GM18505 (cell line): ENCODE data around the gene ASCC3.
"Not testable (repeated sequence)": the region's sequence is repeated elsewhere in the genome, so short reads cannot be mapped to it uniquely, and the experiment has no call there.

ENCODE experiments used
- ATAC-seq: cut with Tn5 transposase; IDR thresholded peaks from one replicate; pipeline ENCODE4 v1.9.1; 2021; ENCODE audit not compliant: unreplicated experiment
- POLR2A ChIP-seq: IDR thresholded peaks from 4 replicates; pipeline ENCODE4 v1.6.1; 2011; ENCODE audit warnings: borderline replicate concordance; ENCODE audit not compliant: insufficient read depth, insufficient read length; ENCODE audit errors: extremely low read depth

Gene ASCC3

DNA sequence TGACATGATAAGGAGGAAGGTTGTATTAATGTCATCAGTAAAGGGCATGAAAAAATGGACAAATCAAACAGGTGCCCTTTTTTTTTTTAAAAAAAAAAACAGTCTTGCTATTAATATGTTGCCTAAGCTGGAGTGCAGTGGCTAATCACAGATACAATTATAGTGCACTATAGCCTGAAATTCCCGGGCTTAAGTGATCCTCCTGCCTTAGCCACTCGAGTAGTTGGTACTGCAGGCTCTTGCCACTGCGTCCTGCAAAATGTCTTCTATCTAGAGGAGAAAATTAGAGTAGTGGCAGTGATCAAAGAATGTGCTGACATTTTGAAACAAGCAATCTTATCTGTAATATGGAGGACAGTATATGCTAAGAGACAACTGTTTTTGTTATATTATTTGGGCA, 127.7 kb downstream of the ASCC3 start:
- ATAC-seq: no peak
- no peak for TF ChIP-seq POLR2A

DNA sequence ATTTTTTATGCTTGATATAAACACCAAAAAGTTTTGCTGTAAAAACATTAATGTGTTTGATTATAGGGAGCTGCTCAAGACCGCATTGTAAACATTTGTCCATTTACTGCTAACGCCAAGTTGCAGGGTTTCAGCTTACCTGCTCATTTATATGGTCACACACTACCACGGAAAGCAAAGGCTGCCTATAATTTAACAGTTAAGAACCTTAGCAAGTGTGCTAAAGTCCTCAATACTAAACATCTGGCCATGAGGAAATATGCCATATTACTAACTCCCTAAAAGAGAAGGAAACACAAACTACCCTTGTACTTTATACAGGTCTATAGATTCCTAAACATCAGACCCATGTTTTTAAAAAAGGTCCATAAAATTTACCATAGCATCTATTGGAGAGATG, 129.5 kb downstream of the ASCC3 start:
- no peak for TF ChIP-seq POLR2A
- ATAC-seq: no peak

DNA sequence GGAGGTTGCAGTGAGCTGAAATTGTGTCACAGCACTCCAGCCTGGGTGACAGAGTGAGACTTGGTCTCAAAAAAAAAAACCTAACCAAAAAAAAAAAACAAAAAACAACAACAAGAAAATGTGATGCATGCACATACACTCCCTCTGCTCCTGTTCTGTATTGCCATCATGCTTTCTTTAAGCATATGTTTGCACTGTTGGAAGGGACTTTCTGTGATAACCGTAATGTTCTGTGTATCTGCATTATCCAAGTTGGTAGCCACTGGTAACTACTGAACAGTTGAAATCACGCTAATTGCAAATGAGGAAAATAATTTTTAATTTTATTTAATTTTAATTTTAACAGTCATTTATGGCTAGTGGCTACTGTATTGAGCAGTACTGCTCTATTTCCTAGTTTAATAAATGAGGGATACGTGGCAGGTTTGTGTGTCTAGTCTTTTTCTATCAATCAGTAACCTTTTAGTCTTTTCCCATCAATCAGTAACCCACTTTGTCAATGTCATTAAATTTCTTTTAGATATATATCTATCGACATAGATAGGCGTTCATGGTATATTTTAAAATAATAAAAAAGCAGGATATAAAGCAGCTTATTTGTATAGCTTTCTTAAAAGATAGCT, 135.6 kb downstream of the ASCC3 start:
- no peak for ATAC-seq
- TF ChIP-seq POLR2A: no peak

DNA sequence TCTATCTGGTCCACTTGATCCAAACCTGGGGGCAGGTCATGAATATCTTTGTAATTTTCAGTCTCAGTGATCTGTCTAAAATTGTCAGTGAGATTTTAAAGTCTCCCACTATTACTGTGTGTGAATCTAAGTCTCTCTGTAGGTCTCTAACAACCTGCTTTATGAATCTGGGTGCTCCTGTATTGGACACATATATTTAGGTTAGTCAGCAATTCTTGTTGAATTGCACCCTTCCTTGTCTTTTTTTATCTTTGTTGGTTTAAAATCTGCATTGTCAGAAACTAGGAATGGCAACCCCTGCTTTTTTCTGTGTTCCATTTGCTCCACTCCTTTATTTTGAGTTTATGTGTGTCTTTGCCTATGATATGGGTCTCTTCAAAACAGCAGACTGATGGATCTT, 140.7 kb downstream of the ASCC3 start:
- no peak for ATAC-seq

DNA sequence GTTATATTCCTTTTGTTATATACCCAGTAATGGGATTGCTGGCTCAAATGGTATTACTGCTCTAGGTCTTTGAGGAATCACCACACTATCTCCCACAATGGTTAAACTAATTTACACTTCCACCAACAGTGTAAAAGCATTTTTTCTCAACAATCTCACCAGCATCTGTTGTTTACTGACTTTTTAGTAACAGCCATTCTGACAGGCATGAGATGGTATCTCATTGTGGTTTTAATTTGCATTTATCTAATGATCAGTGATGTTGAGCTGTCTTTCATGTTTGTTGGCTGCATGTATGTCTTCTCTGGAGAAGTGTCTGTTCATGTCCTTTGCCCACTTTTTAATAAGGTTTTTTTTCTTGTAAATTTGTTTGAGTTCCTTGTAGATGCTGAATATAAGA, 143.4 kb downstream of the ASCC3 start:
- ATAC-seq: not testable (repeated sequence)

More for the DNA sequence above, 140.7 kb downstream of the ASCC3 start:
- TF ChIP-seq POLR2A: no peak

DNA sequence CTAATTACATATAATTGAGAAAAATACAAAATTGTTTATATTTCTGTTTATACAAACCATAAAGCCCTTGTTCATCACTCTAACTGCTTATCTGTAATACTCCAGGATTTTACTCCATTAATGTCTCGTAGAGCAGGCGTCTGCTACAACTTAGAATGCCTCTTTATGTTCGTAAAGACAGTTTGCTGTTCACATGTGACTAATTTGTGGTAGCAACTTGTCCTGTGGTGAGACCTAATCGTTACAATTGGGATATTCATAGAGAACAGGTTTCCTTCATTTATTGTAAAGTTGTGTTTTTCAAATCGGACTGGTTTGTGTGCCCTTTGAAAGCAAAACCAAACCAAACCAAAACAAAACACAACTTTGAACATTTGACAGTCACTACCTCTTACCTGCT, 149.7 kb downstream of the ASCC3 start:
- no peak for TF ChIP-seq POLR2A

DNA sequence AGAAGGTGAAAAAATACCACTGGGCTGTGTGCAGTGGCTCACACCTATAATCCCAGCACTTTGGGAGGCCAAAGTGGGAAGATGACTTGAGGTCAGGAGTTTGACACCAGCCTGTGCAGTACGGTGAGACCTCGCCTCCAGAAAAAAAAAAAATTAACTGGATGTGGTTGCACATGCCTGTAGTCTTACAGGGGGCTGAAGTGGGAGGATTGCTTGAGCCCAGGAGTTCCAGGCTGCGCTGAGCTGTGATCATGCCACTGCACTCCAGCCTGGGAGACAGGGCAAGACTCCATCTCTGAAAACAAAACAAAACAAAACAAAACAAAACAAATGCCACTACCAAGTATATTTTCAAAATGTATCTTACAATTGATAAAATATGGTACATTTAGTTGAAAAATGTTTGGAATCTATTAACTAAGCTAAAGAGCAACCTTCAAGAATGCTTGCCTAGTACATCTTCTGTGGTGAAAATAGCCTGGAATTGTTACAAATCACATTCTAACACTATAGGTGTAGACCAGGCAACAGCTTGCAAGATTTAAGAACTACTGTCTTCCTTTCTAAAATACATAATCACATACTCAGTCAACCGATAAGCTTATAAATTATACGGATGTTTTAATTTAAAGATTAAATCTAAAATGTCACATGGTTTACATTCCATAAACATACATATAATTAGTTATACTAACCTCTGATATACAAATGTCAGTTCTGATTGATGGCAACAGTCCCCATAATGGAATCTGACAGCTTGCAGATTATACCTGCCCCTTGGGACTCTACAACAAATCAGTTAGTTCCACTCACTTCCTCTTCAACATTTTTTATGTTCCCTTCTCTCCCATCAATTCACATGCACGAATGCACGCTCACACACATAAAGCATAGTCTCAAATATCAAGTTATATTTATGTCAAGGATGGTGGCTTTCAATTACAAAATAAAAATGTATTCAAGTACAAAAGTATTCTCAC, 150.8 kb downstream of the ASCC3 start:
- TF ChIP-seq POLR2A: no peak

More for the DNA sequence above, 149.7 kb downstream of the ASCC3 start:
- no peak for ATAC-seq

DNA sequence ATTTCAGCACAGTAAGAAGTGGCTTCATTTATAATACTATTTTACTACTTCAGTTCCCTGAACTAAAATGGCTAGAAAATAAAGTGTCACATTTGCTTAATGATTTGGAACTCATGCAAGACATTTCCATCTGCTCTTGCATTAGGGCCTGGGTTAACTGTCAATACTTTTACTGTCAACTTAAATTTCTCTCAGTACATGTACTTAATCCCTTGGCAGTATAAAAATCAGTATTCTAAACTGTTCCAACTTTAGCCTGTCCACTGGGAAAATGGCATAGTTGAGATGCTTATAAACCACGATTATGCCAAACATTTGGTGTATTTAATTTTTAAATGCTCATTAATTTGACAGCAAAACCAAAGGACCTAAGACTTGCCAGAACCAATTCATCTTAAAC, 154.5 kb downstream of the ASCC3 start:
- no peak for ATAC-seq
- TF ChIP-seq POLR2A: no peak

More for the DNA sequence above, 150.8 kb downstream of the ASCC3 start:
- ATAC-seq: no peak

DNA sequence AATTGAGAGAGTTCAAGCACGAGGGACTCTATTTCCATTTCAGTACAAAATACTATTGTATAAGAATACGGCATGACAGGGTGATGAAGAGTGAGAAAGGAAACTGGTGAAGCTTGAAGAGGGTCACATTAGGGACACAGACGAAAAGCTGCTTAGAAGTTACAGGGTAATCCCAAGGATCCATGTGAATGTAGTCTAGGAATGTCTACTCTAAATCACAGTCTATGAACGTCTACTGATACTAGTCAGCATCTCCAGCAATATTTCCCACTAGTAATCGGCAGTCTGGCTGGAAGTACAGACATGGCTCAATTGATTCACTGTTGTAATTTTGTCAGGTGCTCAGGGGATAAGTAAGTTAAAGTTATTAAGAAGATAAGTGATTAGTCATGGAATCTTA, 156.4 kb downstream of the ASCC3 start:
- TF ChIP-seq POLR2A: no peak
- no peak for ATAC-seq

DNA sequence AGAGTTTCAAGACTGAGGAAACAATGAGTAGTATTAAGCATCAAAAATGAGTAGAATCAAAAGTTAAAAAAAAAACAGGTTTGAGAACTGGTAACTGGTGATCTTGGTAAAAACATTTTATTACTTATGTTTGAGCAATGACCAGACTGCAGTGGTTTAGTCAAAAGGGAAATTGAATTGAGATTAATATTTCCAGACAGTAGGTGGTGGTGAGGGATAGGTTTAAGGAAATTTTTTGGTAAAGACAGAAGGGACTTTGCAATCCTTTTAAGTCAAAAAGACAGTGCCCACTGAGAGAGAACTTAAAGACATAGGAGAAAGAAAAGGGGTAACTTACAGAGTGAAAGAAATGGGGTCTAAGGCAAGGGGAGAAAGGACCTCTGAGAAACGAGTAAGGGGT, 156.9 kb downstream of the ASCC3 start:
- TF ChIP-seq POLR2A: no peak

DNA sequence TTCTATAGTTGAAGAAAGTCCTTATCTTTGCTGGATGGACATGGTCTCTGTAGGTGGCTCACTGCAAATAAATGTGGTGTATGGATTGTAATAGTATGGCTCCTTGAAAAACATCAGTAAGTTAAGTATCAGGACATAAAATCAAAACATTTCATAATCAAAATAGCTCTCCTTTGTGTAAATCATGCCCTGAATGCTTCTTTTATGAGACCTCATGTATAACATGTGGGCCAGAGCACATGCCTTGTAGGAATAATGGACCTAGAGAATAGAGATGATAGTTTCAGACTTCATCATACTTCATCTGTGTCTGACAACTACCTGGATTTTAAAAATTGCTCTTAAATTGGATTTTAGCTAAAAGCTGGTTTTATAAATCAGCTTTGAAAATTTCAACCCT, 159.9 kb downstream of the ASCC3 start:
- TF ChIP-seq POLR2A: no peak
- no peak for ATAC-seq

More for the DNA sequence above, 156.9 kb downstream of the ASCC3 start:
- ATAC-seq: no peak

DNA sequence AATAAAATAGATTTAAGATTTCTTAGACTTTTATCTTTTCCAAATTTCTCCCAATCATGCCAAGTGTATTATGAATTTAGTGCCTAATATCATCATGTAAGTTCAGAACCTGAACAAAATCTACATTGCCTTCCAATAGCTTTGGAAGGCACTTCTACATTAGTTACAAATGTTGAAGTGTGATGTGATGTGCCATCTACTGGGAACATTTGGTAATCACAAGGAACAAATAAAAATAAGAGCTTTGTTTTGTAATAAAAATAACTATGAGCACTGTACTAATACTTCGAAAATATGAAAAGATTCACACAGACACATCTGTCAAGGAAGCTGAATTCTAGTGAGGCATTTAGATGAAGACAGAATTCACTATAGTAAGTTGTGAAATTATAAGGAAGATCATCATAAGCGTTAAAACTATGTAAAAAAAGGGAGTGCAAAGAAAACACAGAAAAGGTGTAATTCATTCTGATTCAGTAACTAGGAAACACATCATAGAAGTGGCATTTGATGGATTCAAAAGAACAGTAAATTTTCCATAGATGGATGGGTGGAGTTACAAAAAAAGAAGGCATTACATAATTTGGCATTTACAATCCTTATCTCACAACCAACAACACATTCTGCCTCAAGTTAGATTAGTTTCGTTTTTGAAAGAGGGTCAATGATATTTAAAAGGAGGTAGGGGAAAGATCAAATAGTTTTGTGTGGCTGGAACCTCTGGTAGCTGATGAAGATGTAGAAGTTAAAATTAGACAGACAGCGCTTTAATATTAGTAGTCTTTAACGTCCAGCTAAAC, 161.0 kb downstream of the ASCC3 start:
- no peak for TF ChIP-seq POLR2A
- no peak for ATAC-seq

DNA sequence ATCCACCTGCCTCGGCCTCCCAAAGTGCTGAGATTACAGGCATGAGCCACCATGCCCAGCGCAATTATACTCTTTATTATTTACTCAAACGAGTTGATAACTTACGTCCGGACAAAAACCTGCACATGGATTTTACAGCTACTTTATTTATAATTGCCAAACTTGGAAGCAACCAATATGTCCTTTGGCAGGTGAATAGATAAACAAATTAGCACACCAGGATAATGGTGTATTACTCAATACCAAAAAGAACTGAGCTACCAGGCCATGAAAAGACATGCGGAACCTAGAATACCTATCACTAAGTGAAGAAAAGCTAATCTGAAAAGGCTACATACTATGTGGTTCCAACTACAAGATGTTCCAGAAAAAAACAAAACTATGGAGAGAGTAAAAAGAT, 168.1 kb downstream of the ASCC3 start:
- no peak for ATAC-seq
- TF ChIP-seq POLR2A: no peak
